A549 (cell line): ENCODE measurements around the gene ZNF423. TPM values are rescaled to one million over a fixed set of nuclear protein-coding genes. Genes with fewer than 3 reads are reported as not detected.

Experiments
- ATAC-seq, 2 experiments: fragments of 200-7000 bp in 1 of 2; fragments of >200 bp in 1 of 2; cut with Nextera tagmentation in 1 of 2; cut with Tn5 transposase in 1 of 2; 3 replicates each; pipeline versions ENCODE4 v1.8.0 to v1.9.1; 2018 to 2020; ENCODE audit warnings: mild to moderate bottlenecking in 1 of 2, moderate library complexity in 1 of 2
- CTCF ChIA-PET: fragments of 300-600 bp; sonication (Branson Sonifier 250); formaldehyde crosslinking; extraction: SDS; loops from one replicate; lab custom pipeline; 2021; ENCODE audit warnings: antibody characterized with exemption, inconsistent platforms; lab: Yijun Ruan, JAX
- POLR2A ChIA-PET: fragments of 350-600 bp; formaldehyde crosslinking; extraction: SDS; loops from one replicate; lab custom pipeline; 2021; ENCODE audit warnings: antibody characterized with exemption, inconsistent platforms; lab: Yijun Ruan, JAX
- DNase-seq, 2 experiments: peaks; one replicate each; pipeline versions ENCODE4 v3.0.0 to v3.0.0-alpha.2; 2011 to 2016; ENCODE audit warnings: low read depth in 1 of 2, low spot score in 1 of 2
- FAIRE-seq: peaks from 2 replicates; lab custom pipeline; 2011; peaks lifted over from hg19 to GRCh38; lab: Jason Lieb, UNC
- H3K27ac ChIP-seq, 2 experiments: fragments of >200 bp; sonication (Bioruptor Twin); formaldehyde crosslinking; 3 replicates each; pipeline ENCODE4 v1.5.1; 2016 to 2017
- H3K4me1 ChIP-seq: fragments of >200 bp; sonication (Bioruptor Twin); formaldehyde crosslinking; 3 replicates; pipeline ENCODE4 v1.6.1; 2016
- H3K4me2 ChIP-seq: fragments of >200 bp; sonication (Bioruptor Twin); formaldehyde crosslinking; 3 replicates; pipeline ENCODE4 v1.6.1; 2016
- H3K4me3 ChIP-seq: fragments of >200 bp; sonication (Bioruptor Twin); formaldehyde crosslinking; 3 replicates; pipeline ENCODE4 v1.5.1; 2016
- H3K9me3 ChIP-seq: fragments of >200 bp; sonication (Bioruptor Twin); formaldehyde crosslinking; 3 replicates; pipeline ENCODE4 v1.6.1; 2016
- BCL3 ChIP-seq: fragments of >200 bp; sonication (Bioruptor Twin); formaldehyde crosslinking; IDR thresholded peaks from 3 replicates; pipeline ENCODE4 v1.6.1; 2016
- CBX2 ChIP-seq: fragments of 200-600 bp; sonication (generic); IDR thresholded peaks from 2 replicates; pipeline ENCODE4 v1.6.1; 2016; ENCODE audit warnings: low read depth, mild to moderate bottlenecking, borderline replicate concordance
- CTCF ChIP-seq: fragments of >200 bp; sonication (Bioruptor Twin); formaldehyde crosslinking; IDR thresholded peaks from 3 replicates; pipeline ENCODE4 v1.5.1; 2016
- EHMT2 ChIP-seq: fragments of 200-600 bp; sonication (generic); IDR thresholded peaks from 2 replicates; pipeline ENCODE4 v1.6.1; 2016; ENCODE audit warnings: antibody characterized with exemption, low read depth, mild to moderate bottlenecking, moderate library complexity
- HES2 ChIP-seq: fragments of >200 bp; sonication (Bioruptor Twin); formaldehyde crosslinking; IDR thresholded peaks from 2 replicates; pipeline ENCODE4 v1.6.1; 2016
- HOXA7 ChIP-seq: fragments of 250-450 bp; sonication (Bioruptor Pico); IDR thresholded peaks from 2 replicates; pipeline ENCODE4 v1.5.0; 2020; ENCODE audit warnings: mild to moderate bottlenecking, moderate library complexity
- HOXB13 ChIP-seq: fragments of 250-450 bp; sonication (Bioruptor Pico); IDR thresholded peaks from 2 replicates; pipeline ENCODE4 v1.5.0; 2020; ENCODE audit warnings: low read depth, mild to moderate bottlenecking, moderate library complexity
- NPAS2 ChIP-seq: fragments of 250-450 bp; sonication (Bioruptor Pico); IDR thresholded peaks from 2 replicates; pipeline ENCODE4 v1.8.0; 2022; ENCODE audit warnings: mild to moderate bottlenecking, moderate library complexity, borderline replicate concordance
- NR3C1 ChIP-seq: fragments of >200 bp; sonication (Bioruptor Twin); formaldehyde crosslinking; IDR thresholded peaks from 3 replicates; pipeline ENCODE4 v1.6.1; 2017
- PHF8 ChIP-seq: fragments of 200-600 bp; sonication (generic); IDR thresholded peaks from 2 replicates; pipeline ENCODE4 v1.6.1; 2016; ENCODE audit warnings: low read depth, mild to moderate bottlenecking, antibody characterized with exemption, moderate library complexity, borderline replicate concordance
- POLR2A ChIP-seq: IDR thresholded peaks from 2 replicates; pipeline ENCODE4 v1.6.1; 2012; ENCODE audit warnings: mild to moderate bottlenecking, low read length
- POLR2AphosphoS2 ChIP-seq: conservative IDR thresholded peaks from 2 replicates; pipeline ENCODE4 v1.6.1; 2012; ENCODE audit warnings: low read length, improper control_type of control experiment, inconsistent platforms
- REST ChIP-seq: fragments of 200-600 bp; sonication (generic); IDR thresholded peaks from 2 replicates; pipeline ENCODE4 v1.6.1; 2016; ENCODE audit warnings: antibody characterized with exemption, mild to moderate bottlenecking, moderate library complexity
- USF2 ChIP-seq: fragments of 450-650 bp; IDR thresholded peaks from 2 replicates; pipeline ENCODE4 v1.6.1; 2014; ENCODE audit warnings: antibody characterized with exemption
- ZNF302 ChIP-seq: fragments of 250-450 bp; sonication (Bioruptor Pico); IDR thresholded peaks from 2 replicates; pipeline ENCODE4 v1.9.0; 2021; ENCODE audit warnings: inconsistent platforms, mild to moderate bottlenecking, moderate library complexity
- WGBS: methylation state at CpG from one replicate; pipeline ENCODE4 v1.1.6; 2017; ENCODE audit errors: missing lambda C conversion rate; 5-methylcytosine and 5-hydroxymethylcytosine counted together
- polyA plus RNA-seq, 4 experiments: library from polyadenylated mRNA; depleted of rRNA in 3 of 4; stranded (reverse); fragments of >200 nt; fragmentation: RNase III in 1 of 4; extraction: RNeasy Plus Mini Kit Qiagen cat#74134 plus additional on column Dnase treatment in 1 of 4; gene quantifications; 2 replicates in 3 of 4; 3 replicates in 1 of 4; pipeline ENCODE4 v1.2.3, GENCODE V29; 2011 to 2017

The ZNF423 gene
- polyA plus RNA-seq, 2 of the 4 experiments (the other 2 are of a cell fraction) = 0.04 to 0.10 TPM

- H3K4me1 ChIP-seq = peaks cover 13% of the 10 kb centered on the region
- ChIA-PET POLR2A (no interaction called here), CTCF (interaction anchor here (1.2 kb wide), 1 partner anchor 27 kb away, joined by 3 read pairs; no protein-coding TSS in a partner anchor)
- TF ChIP-seq EHMT2 = no peak
- TF ChIP-seq HOXB13 (CRISPR knock-in tag) = no peak
- TF ChIP-seq CBX2 = no peak
- no peak for TF ChIP-seq CTCF
- TF ChIP-seq ZNF302 (CRISPR knock-in tag) = no peak
- no peak for TF ChIP-seq HES2
- TF ChIP-seq HOXA7 = no peak
- no peak for TF ChIP-seq NPAS2 (CRISPR knock-in tag)
- no peak for TF ChIP-seq REST
- TF ChIP-seq USF2 = no peak
- TF ChIP-seq BCL3 = no peak
- no peak for TF ChIP-seq POLR2A
- TF ChIP-seq POLR2AphosphoS2 = no peak
- no peak for TF ChIP-seq PHF8
- ATAC-seq = no peak
- H3K27ac ChIP-seq = no peak overlapping the region
- 60% methylated on average over 17 of the region's 17 CpGs for WGBS
- FAIRE-seq = no peak
- DNase-seq = no peak
- H3K4me3 ChIP-seq = no peak overlapping the region
- H3K4me2 ChIP-seq = no peak overlapping the region
- no peaks in the 10 kb centered on the region for H3K9me3 ChIP-seq
These were observed 233.2 kb downstream of the ZNF423 start for GRCh38 chr16:49622421-49623402.

- CTCF ChIA-PET = no interaction called here
- Histone ChIP-seq H3K4me1 (peaks cover 13% of the 10 kb centered on the region), H3K27ac (no peak overlapping the region), H3K9me3 (no peaks in the 10 kb centered on the region), H3K4me3 (no peak overlapping the region), H3K4me2 (no peak overlapping the region)
- TF ChIP-seq NR3C1 (no peak), CBX2 (no peak)
- POLR2A ChIA-PET = no interaction called here
- DNase-seq (no peak), FAIRE-seq (no peak), ATAC-seq (no peak)
- 81% methylated on average over 4 of the region's 4 CpGs for WGBS
These were observed 233.9 kb downstream of the ZNF423 start for GRCh38 chr16:49622084-49622390.
